Tibial nerve (tissue), 4 donors: ENCODE results near the gene CLGN.

Experiments
- CTCF ChIP-seq, 5 experiments: fragments of 200-600 bp in 3 of 5; fragments of 450-650 bp in 2 of 5; sonication (generic) in 3 of 5; IDR thresholded peaks; one replicate each; pipeline ENCODE4 v1.5.1; 2016 to 2019; ENCODE audit warnings: antibody characterized with exemption in 5 of 5, mild to moderate bottlenecking in 3 of 5, moderate library complexity in 2 of 5
- EP300 ChIP-seq, 2 donors: sonication (generic); formaldehyde crosslinking; IDR thresholded peaks; one replicate each; pipeline ENCODE4 v1.6.1; 2017; ENCODE audit warnings: antibody characterized with exemption in 2 of 2, mild to moderate bottlenecking in 1 of 2
- POLR2A ChIP-seq, 2 donors: fragments of 450-650 bp; IDR thresholded peaks; one replicate each; pipeline ENCODE4 v1.6.1; 2017; ENCODE audit warnings: antibody characterized with exemption in 2 of 2, mild to moderate bottlenecking in 2 of 2, moderate library complexity in 2 of 2

- TF ChIP-seq CTCF (IDR thresholded peaks at IDR 0.05) (no peak), POLR2A (IDR thresholded peaks at IDR 0.05) (no peak), EP300 (IDR thresholded peaks at IDR 0.05) (no peak)
Observed at GRCh38 chr4:140344101-140344500, 83.3 kb downstream of the CLGN start.
